ENCODE data around the gene PALD1.
A peak's percentile ranks its signal among the peaks of the same experiment; 100 is the strongest.

DNA sequence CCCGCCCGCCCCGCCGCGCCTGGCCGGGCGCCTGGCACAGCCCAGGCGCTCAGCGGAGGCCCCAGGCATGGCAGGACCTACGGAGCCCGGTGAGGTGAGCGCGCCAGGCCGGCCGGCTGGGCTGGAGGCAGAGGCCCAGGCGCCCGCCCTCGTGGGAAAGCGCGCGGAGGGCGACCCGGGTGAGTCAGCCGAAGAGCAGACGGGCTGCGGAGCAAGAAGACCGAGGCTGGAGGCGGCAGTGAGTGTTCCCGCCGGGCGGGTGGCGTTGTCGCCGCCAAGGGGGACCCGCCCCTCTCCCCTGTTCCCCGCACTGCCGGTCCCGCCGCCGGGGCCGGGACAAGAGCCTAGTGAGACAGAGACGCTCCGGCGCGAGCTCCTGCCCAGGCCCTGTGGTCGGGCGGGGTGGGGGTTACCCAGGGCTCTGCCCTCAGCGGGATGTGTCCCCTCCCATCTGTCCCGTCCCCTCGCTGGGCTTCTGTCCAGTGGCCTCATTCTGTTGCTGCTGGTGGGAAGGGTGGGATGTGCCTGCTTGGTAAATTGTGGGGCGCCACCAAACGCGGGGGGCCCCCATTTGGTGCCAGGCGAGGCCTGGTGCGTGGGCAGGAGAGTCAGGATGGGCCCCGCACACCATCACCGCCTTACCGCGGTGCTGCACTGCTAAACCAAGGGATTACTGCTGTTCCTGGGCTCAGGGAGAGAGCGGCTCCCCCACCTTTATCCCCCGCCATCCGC is 20.1 kb upstream of the PALD1 start:
- TF ChIP-seq, protein P1, sequence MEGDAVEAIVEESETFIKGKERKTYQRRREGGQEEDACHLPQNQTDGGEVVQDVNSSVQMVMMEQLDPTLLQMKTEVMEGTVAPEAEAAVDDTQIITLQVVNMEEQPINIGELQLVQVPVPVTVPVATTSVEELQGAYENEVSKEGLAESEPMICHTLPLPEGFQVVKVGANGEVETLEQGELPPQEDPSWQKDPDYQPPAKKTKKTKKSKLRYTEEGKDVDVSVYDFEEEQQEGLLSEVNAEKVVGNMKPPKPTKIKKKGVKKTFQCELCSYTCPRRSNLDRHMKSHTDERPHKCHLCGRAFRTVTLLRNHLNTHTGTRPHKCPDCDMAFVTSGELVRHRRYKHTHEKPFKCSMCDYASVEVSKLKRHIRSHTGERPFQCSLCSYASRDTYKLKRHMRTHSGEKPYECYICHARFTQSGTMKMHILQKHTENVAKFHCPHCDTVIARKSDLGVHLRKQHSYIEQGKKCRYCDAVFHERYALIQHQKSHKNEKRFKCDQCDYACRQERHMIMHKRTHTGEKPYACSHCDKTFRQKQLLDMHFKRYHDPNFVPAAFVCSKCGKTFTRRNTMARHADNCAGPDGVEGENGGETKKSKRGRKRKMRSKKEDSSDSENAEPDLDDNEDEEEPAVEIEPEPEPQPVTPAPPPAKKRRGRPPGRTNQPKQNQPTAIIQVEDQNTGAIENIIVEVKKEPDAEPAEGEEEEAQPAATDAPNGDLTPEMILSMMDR (IDR thresholded peaks at IDR 0.05): peak in 5 of 6 experiments; percentile 12 to 45 (median 21)
- no peak for TF ChIP-seq POLR2AphosphoS5 (IDR thresholded peaks at IDR 0.05)
- no peak for TF ChIP-seq EP300 (IDR thresholded peaks at IDR 0.05)

All from upper lobe of left lung (tissue), 4 donors.